Effector memory CD4-positive, alpha-beta T cell (primary cell): ENCODE results near the gene SCARF2.
A peak's percentile ranks its signal among the peaks of the same experiment; 100 is the strongest.
"Not testable (repeated sequence)": the region's sequence is repeated elsewhere in the genome, so short reads cannot be mapped to it uniquely, and the experiment has no call there.

Experiments
- DNase-seq, 3 donors: peaks; one replicate each; pipeline ENCODE4 v3.0.0-alpha.2; 2020
- H3K27ac ChIP-seq: 2 replicates; pipeline ENCODE4 v1.7.0; 2013; ENCODE audit warnings: mild to moderate bottlenecking, low read length, moderate library complexity; ENCODE audit not compliant: insufficient read depth, poor library complexity, severe bottlenecking
- H3K27me3 ChIP-seq: replicated peaks from 2 replicates; pipeline ENCODE4 v1.7.0; 2013; ENCODE audit warnings: mild to moderate bottlenecking, low read length; ENCODE audit not compliant: insufficient read depth, control insufficient read depth, poor library complexity, severe bottlenecking
- H3K36me3 ChIP-seq: 2 replicates; pipeline ENCODE4 v1.7.0; 2013; ENCODE audit warnings: mild to moderate bottlenecking, low read length, moderate library complexity; ENCODE audit not compliant: control insufficient read depth, insufficient read depth
- H3K4me1 ChIP-seq: 2 replicates; pipeline ENCODE4 v1.7.0; 2013; ENCODE audit warnings: low read length, mild to moderate bottlenecking; ENCODE audit not compliant: control insufficient read depth, insufficient read depth, poor library complexity, severe bottlenecking
- H3K4me3 ChIP-seq: 2 replicates; pipeline ENCODE4 v1.7.0; 2013; ENCODE audit warnings: low read length, low read depth, mild to moderate bottlenecking; ENCODE audit not compliant: insufficient read depth, poor library complexity, severe bottlenecking
- H3K9me3 ChIP-seq: 2 replicates; pipeline ENCODE4 v1.7.0; 2013; ENCODE audit warnings: mild to moderate bottlenecking, low read length, moderate library complexity; ENCODE audit not compliant: control insufficient read depth
- total RNA-seq, 3 donors: gene quantifications; one replicate each; lab custom pipeline; 2026; lab: John Stamatoyannopoulos, UW

Gene SCARF2
- total RNA-seq: 3.3 to 4.1 (median 3.9) reads per million in 3 donors

GRCh38 chr22:20437613-20438426 lies at the start of gene SCARF2:
TSS of gene SCARF2 (minus strand) at chr22:20437825. CDS start at chr22:20437754, 71 bp downstream.
- Histone ChIP-seq H3K4me3 (peak within 1 kb of the TSS; percentile 45), H3K9me3 (no peaks in the 10 kb centered on the region), H3K4me1 (peaks cover 23% of the 10 kb centered on the region), H3K36me3 (peaks cover 10% of the 10 kb centered on the region), H3K27ac (no peak within 1 kb of the TSS), H3K27me3 (peaks cover 20% of the 10 kb centered on the region)
- no peak for DNase-seq

GRCh38 chr22:20486229-20486628 lies 48.6 kb upstream of the SCARF2 start:
- Histone ChIP-seq H3K27ac (no peak overlapping the region), H3K4me3 (no peak overlapping the region), H3K36me3 (peaks cover 12% of the 10 kb centered on the region), H3K4me1 (peaks cover 5% of the 10 kb centered on the region), H3K9me3 (no peaks in the 10 kb centered on the region), H3K27me3 (no peaks in the 10 kb centered on the region)
- DNase-seq: no peak

- Histone ChIP-seq H3K27me3 (no peaks in the 10 kb centered on the region), H3K27ac (no peak overlapping the region), H3K36me3 (peaks cover 12% of the 10 kb centered on the region), H3K4me1 (peaks cover 3% of the 10 kb centered on the region), H3K4me3 (no peak overlapping the region), H3K9me3 (no peaks in the 10 kb centered on the region)
- no peak for DNase-seq
Observed at GRCh38 chr22:20484948-20485683, 47.5 kb upstream of the SCARF2 start.

- peaks cover 9% of the 10 kb centered on the region for H3K36me3 ChIP-seq
- no peak overlapping the region for H3K4me3 ChIP-seq
- DNase-seq: no peak
- no peaks in the 10 kb centered on the region for H3K4me1 ChIP-seq
- H3K9me3 ChIP-seq: no peaks in the 10 kb centered on the region
- H3K27ac ChIP-seq: no peak overlapping the region
- H3K27me3 ChIP-seq: no peaks in the 10 kb centered on the region
Observed at GRCh38 chr22:20483771-20484170, 46.1 kb upstream of the SCARF2 start.

GRCh38 chr22:20483143-20483506 lies 45.5 kb upstream of the SCARF2 start:
- H3K4me1 ChIP-seq, H3K4me3 ChIP-seq, H3K27me3 ChIP-seq, H3K36me3 ChIP-seq, H3K9me3 ChIP-seq, DNase-seq, H3K27ac ChIP-seq: not testable (repeated sequence)

- no peaks in the 10 kb centered on the region for H3K27me3 ChIP-seq
- peaks cover 9% of the 10 kb centered on the region for H3K36me3 ChIP-seq
- no peaks in the 10 kb centered on the region for H3K4me1 ChIP-seq
- no peak overlapping the region for H3K27ac ChIP-seq
- no peaks in the 10 kb centered on the region for H3K9me3 ChIP-seq
- no peak for DNase-seq
- H3K4me3 ChIP-seq: no peak overlapping the region
Observed at GRCh38 chr22:20479612-20480196, 42.1 kb upstream of the SCARF2 start.

GRCh38 chr22:20478059-20478458 lies 40.4 kb upstream of the SCARF2 start:
- H3K4me3 ChIP-seq, H3K27me3 ChIP-seq, H3K9me3 ChIP-seq, DNase-seq, H3K27ac ChIP-seq, H3K36me3 ChIP-seq, H3K4me1 ChIP-seq: not testable (repeated sequence)

GRCh38 chr22:20475569-20475968 lies 37.9 kb upstream of the SCARF2 start:
- not testable (repeated sequence) for DNase-seq, H3K9me3 ChIP-seq, H3K27me3 ChIP-seq, H3K4me1 ChIP-seq, H3K4me3 ChIP-seq
- peak overlapping the region; percentile 5 for H3K27ac ChIP-seq
- H3K36me3 ChIP-seq: peaks cover 12% of the 10 kb centered on the region

- peaks cover 12% of the 10 kb centered on the region for H3K36me3 ChIP-seq
- H3K27ac ChIP-seq: peak overlapping the region; percentile 5
- H3K9me3 ChIP-seq: no peaks in the 10 kb centered on the region
- DNase-seq: no peak
- H3K27me3 ChIP-seq: no peaks in the 10 kb centered on the region
- no peak overlapping the region for H3K4me3 ChIP-seq
- no peaks in the 10 kb centered on the region for H3K4me1 ChIP-seq
Observed at GRCh38 chr22:20475115-20475436, 37.5 kb upstream of the SCARF2 start.
